ENCODE measurements around the gene ABI1. TPM values are rescaled to one million over a fixed set of nuclear protein-coding genes. Genes with fewer than 3 reads are reported as not detected.

The ABI1 gene
- total RNA-seq, 1 donor: 71.4 TPM

DNA sequence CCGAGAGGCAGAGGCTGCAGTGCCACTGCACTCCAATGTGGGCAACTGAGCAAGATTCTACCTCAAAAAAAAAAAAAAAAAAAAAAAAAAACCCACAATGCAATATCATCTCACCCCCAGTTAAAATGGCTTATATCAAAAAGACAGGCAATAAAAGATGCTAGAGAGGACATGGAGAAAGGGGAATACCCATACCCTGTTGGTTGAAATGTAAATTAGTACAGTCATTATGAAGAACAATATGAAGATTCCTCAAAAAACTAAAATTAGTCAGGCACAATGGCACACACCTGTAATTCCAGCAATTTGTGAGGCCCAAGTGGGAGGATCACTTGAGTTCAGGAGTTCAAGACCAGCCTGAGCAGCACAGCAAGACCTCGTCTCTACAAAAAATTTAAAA is 25.7 kb downstream of the ABI1 start:
- no peak overlapping the region for H3K4me3 ChIP-seq (ENCODE audit: low read depth, low read length)
- DNase-seq (ENCODE audit: low read depth): no peak
- TF ChIP-seq, protein P1, sequence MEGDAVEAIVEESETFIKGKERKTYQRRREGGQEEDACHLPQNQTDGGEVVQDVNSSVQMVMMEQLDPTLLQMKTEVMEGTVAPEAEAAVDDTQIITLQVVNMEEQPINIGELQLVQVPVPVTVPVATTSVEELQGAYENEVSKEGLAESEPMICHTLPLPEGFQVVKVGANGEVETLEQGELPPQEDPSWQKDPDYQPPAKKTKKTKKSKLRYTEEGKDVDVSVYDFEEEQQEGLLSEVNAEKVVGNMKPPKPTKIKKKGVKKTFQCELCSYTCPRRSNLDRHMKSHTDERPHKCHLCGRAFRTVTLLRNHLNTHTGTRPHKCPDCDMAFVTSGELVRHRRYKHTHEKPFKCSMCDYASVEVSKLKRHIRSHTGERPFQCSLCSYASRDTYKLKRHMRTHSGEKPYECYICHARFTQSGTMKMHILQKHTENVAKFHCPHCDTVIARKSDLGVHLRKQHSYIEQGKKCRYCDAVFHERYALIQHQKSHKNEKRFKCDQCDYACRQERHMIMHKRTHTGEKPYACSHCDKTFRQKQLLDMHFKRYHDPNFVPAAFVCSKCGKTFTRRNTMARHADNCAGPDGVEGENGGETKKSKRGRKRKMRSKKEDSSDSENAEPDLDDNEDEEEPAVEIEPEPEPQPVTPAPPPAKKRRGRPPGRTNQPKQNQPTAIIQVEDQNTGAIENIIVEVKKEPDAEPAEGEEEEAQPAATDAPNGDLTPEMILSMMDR (IDR thresholded peaks at IDR 0.05; ENCODE audit: insufficient read depth, low read length): no peak

DNA sequence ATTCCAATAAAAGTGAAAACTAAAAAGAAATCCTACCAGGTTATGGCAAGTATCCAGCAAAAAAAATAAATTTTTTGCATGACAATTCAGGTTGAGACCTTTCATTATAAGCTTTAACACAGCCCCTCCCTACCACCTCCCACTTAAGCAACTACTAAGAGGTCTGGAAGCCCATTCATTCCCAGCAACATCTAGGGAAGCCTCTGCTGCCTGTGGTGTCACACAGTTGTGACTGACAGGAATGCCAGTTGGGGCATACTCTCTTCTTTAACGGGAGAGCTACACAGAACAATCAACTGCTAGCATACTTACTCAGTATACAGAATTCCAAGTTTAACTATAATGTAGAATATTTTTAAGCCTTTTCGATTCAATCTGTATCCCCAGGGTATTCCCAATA is 27.8 kb downstream of the ABI1 start:
- H3K4me3 ChIP-seq (ENCODE audit: low read depth, low read length): no peak overlapping the region
- no peak for DNase-seq (ENCODE audit: low read depth)
- TF ChIP-seq, protein P1 (IDR thresholded peaks at IDR 0.05; ENCODE audit: insufficient read depth, low read length): no peak

DNA sequence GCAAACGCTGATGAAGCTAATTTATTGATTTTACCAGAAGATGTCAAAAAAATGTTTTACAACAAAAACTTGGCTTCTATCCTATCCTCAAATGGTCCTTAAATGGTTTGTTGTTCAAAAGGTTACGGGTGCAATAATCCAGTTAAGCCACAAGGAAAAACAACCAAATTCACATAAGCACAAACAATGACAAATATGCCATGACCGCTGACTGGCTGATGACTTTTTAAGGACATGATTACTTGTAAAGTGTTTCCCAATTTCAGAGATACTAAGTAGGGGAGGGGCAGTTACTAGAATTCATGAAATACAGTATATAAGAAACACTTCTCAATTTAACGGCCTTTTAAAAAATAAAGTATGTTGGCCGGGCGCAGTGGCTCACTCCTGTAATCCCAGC is 28.8 kb downstream of the ABI1 start:
- H3K4me3 ChIP-seq (ENCODE audit: low read depth, low read length): no peak overlapping the region
- TF ChIP-seq, protein P1 (IDR thresholded peaks at IDR 0.05; ENCODE audit: insufficient read depth, low read length): no peak
- no peak for DNase-seq (ENCODE audit: low read depth)

DNA sequence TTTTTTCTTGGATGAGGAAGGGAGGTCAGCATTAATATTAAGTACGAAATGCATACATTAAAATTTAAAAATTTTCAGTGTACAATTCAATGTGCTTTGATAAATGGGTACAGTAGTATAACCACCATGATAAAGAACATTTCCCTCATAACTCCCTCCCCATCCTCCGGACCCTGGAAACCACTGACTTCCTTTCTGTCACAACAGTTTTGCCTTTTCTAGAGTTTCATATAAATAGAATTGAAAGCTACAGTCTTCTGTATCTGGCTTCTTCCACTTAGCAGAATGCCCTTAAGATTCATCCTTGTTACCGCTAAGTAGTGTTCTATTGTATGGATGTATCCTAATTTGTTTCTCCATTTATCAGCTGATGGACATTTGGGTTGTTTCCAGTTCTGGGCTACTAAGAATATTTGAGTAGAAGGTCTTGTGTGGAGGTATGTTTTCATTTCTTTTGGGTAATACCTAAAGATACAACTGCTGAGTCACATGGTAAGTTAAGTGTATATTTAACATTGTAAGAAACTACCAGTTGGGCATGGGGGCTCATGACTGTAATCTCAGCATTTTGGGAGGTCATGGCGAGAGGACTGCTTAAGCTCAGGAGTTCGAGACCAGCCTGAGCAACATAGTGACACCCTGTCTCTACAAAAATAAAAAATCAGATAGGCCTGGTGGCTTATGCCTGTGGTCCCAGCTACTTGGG is 30.8 kb downstream of the ABI1 start:
- no peak for DNase-seq (ENCODE audit: low read depth)
- no peak overlapping the region for H3K4me3 ChIP-seq (ENCODE audit: low read depth, low read length)
- TF ChIP-seq, protein P1 (IDR thresholded peaks at IDR 0.05; ENCODE audit: insufficient read depth, low read length): no peak

DNA sequence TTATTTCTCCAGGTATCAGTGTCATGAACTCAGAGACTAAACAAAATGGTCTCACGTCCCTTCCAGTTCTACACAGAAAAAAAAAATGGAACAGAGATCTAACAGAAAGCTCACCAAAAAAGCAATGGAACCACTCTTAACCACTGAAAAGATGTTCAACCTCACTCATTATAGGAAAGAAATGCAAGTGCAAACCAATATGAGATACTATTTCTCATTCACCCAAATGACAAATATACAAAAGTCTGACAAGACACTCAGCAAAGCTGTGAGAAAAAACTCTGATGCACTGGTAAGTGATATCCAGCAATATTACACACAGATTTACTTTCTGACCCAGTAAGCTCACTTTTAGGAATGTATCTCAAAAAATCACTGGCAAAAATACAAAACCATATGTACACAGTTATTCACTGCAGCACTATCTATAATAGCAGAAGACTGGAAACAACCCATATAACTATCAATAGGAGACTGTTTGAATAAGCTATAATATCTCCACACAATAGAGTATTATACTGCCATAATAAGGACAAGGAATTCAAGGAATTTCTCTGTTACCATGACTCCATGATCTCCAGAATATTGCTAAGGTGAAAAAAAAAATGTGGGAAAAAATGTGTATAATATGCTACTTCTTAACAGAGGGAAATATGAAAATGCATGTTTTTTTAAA is 36.6 kb downstream of the ABI1 start:
- no peak overlapping the region for H3K4me3 ChIP-seq (ENCODE audit: low read depth, low read length)
- DNase-seq (ENCODE audit: low read depth): no peak
- TF ChIP-seq, protein P1 (IDR thresholded peaks at IDR 0.05; ENCODE audit: insufficient read depth, low read length): no peak

DNA sequence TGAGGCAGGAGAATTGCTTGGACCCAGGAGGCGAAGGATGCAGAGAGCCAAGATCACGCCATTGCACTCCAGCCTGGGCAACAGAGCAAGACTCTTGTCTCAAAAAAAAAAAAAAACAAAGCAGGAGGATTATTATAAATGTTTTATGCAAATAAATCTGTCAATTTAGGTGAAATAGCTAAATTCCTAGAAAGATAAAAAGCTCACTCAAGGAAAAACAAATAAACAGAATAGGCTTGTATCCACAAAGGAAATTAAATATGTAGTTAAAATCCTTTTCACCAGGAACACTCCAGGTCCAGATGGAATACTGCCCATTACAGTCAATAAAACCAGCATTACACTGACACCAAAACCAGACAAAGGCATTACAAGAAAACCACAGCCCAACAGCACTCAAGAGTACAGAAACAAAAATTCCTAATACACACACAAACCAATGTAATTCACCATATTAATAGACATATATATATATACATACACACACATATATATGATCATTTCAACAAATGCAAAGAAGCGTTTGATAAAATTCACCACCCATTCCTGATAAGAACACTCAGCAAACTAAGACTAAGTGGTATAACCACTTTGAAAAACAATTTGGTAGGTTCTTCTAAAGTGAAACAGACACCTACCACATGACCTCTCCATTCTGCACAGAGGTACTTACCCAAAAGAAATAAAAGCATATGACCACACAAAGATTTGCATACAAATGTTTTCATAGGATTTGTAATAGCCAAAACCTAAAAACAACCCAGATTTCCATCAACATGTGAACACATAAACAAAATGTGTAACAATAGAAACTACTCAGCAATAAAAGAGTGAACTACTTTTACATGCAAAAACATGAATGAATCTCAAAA is 38.8 kb downstream of the ABI1 start:
- no peak for DNase-seq (ENCODE audit: low read depth)
- no peak overlapping the region for H3K4me3 ChIP-seq (ENCODE audit: low read depth, low read length)
- TF ChIP-seq, protein P1 (IDR thresholded peaks at IDR 0.05; ENCODE audit: insufficient read depth, low read length): no peak

Data from fibroblast of the aortic adventitia (primary cell).